Common myeloid progenitor, CD34-positive (primary cell): Measurements from ENCODE around the gene CCDC12.

ENCODE experiments used
- CTCF ChIA-PET: fragments of 350-600 bp; sonication (Branson Sonifier 250); formaldehyde crosslinking; loops from one replicate; lab custom pipeline; 2021; ENCODE audit warnings: antibody characterized with exemption; lab: Charles Lee
- POLR2A ChIA-PET: fragments of 350-600 bp; sonication (Branson Sonifier 250); formaldehyde crosslinking; loops from one replicate; lab custom pipeline; 2021; ENCODE audit warnings: antibody characterized with exemption; lab: Charles Lee
- DNase-seq, 3 donors: peaks; one replicate each; pipeline versions ENCODE4 v3.0.0 to v3.0.0-alpha.2; 2013
- H3K27ac ChIP-seq, 2 experiments: 1 replicate in 1 of 2; 2 replicates in 1 of 2; pipeline ENCODE4 v1.7.0; 2013; ENCODE audit warnings: inconsistent platforms in 2 of 2, low read length in 2 of 2, mild to moderate bottlenecking in 2 of 2, low read depth in 1 of 2, moderate library complexity in 1 of 2; ENCODE audit not compliant: severe bottlenecking in 2 of 2, insufficient read depth in 1 of 2, poor library complexity in 1 of 2
- H3K27me3 ChIP-seq, 5 experiments: replicated peaks in 2 of 5; 1 replicate in 3 of 5; 2 replicates in 2 of 5; pipeline versions ENCODE4 v1.6.1 to v1.7.0; 2013; ENCODE audit warnings: low read length in 4 of 5, mild to moderate bottlenecking in 2 of 5, moderate library complexity in 2 of 5, inconsistent platforms in 1 of 5; ENCODE audit not compliant: insufficient read depth in 5 of 5, control insufficient read depth in 4 of 5
- H3K36me3 ChIP-seq, 4 experiments: 1 replicate in 2 of 4; 2 replicates in 2 of 4; pipeline versions ENCODE4 v1.6.1 to v1.7.0; 2013; ENCODE audit warnings: low read length in 3 of 4, control low read depth in 1 of 4, mild to moderate bottlenecking in 1 of 4; ENCODE audit not compliant: control insufficient read depth in 4 of 4, insufficient read depth in 4 of 4
- H3K4me1 ChIP-seq, 4 experiments: 1 replicate in 3 of 4; 2 replicates in 1 of 4; pipeline versions ENCODE4 v1.6.1 to v1.7.1; 2013; ENCODE audit warnings: low read length in 3 of 4, mild to moderate bottlenecking in 3 of 4, control low read depth in 1 of 4, inconsistent platforms in 1 of 4, moderate library complexity in 1 of 4; ENCODE audit not compliant: control insufficient read depth in 4 of 4, insufficient read depth in 4 of 4; ENCODE audit errors: control extremely low read depth in 1 of 4
- H3K4me3 ChIP-seq, 7 experiments: 1 replicate in 4 of 7; 2 replicates in 3 of 7; pipeline versions ENCODE4 v1.5.1 to v1.7.0; 2013; ENCODE audit warnings: mild to moderate bottlenecking in 7 of 7, low read length in 6 of 7, moderate library complexity in 6 of 7, inconsistent platforms in 2 of 7, low read depth in 2 of 7, control low read depth in 1 of 7; ENCODE audit not compliant: insufficient read depth in 4 of 7, control insufficient read depth in 1 of 7; ENCODE audit errors: extremely low read depth in 1 of 7
- H3K9me3 ChIP-seq, 5 experiments: 1 replicate in 4 of 5; 2 replicates in 1 of 5; pipeline versions ENCODE4 v1.6.1 to v1.7.1; 2013; ENCODE audit warnings: low read length in 4 of 5, mild to moderate bottlenecking in 2 of 5, inconsistent platforms in 1 of 5, low read depth in 1 of 5, moderate library complexity in 1 of 5; ENCODE audit not compliant: control insufficient read depth in 4 of 5, insufficient read depth in 2 of 5; ENCODE audit errors: control extremely low read depth in 1 of 5
- WGBS: methylation state at CpG from one replicate; pipeline ENCODE4 v1.1.5; 2013; ENCODE audit not compliant: insufficient coverage; 5-methylcytosine and 5-hydroxymethylcytosine counted together

The CCDC12 gene

GRCh38 chr3:46981932-46982471 lies 5.5 kb upstream of the CCDC12 start:
- Histone ChIP-seq H3K4me1 (peaks cover 10 to 90% (median 80%) of the 10 kb centered on the region in 4 experiments), H3K27ac (peak overlapping the region in 1 of 2 experiments; percentile 54), H3K27me3 (no peaks in the 10 kb centered on the region), H3K36me3 (peaks cover 0 to 16% (median 1%) of the 10 kb centered on the region in 4 experiments), H3K9me3 (no peaks in the 10 kb centered on the region), H3K4me3 (peak overlapping the region in 5 of 7 experiments; percentile 38 to 66 (median 57))
- 25% methylated on average over 3 of the region's 5 CpGs for WGBS
- DNase-seq: no peak
- CTCF ChIA-PET: interaction anchor here (0.9 to 6.5 kb wide), 10 partner anchors 10 to 108 kb away, joined by 3 to 42 read pairs (median 4); no protein-coding TSS in a partner anchor
- POLR2A ChIA-PET: no interaction called here

GRCh38 chr3:46979958-46980497 lies 3.5 kb upstream of the CCDC12 start:
- Histone ChIP-seq H3K4me3 (peak overlapping the region; percentile 74 to 87 (median 86)), H3K4me1 (peaks cover 12 to 81% (median 71%) of the 10 kb centered on the region in 4 experiments), H3K27ac (peak overlapping the region in 1 of 2 experiments; percentile 74), H3K9me3 (no peaks in the 10 kb centered on the region), H3K27me3 (no peaks in the 10 kb centered on the region), H3K36me3 (peaks cover 0 to 8% (median 1%) of the 10 kb centered on the region in 4 experiments)
- ChIA-PET POLR2A (interaction anchor here (0.8 to 1.0 kb wide), 4 partner anchors 24 to 52 kb away, joined by 3 to 4 read pairs (median 3); no protein-coding TSS in a partner anchor), CTCF (interaction anchor here (0.6 to 6.5 kb wide), 7 partner anchors 10 to 58 kb away, joined by 3 to 42 read pairs (median 3); no protein-coding TSS in a partner anchor)
- DNase-seq: peak in 1 of 3 donors; percentile 49
- WGBS: under 1% methylated on average over 28 of the region's 40 CpGs

- DNase-seq: peak; percentile 93 to 97 (median 97)
- Histone ChIP-seq H3K4me1 (peaks cover 18 to 81% (median 75%) of the 10 kb centered on the region in 4 experiments), H3K9me3 (no peaks in the 10 kb centered on the region), H3K4me3 (peak within 1 kb of the TSS; percentile 74 to 87 (median 86)), H3K36me3 (peaks cover 0 to 5% (median under 1%) of the 10 kb centered on the region in 4 experiments), H3K27ac (peak within 1 kb of the TSS; percentile 54 to 85), H3K27me3 (no peaks in the 10 kb centered on the region)
- ChIA-PET CTCF (interaction anchor here (0.6 to 6.5 kb wide), 6 partner anchors 9 to 57 kb away, joined by 3 to 42 read pairs (median 4); no protein-coding TSS in a partner anchor), POLR2A (interaction anchor here (0.8 to 1.0 kb wide), 4 partner anchors 25 to 51 kb away, joined by 3 to 4 read pairs (median 3); no protein-coding TSS in a partner anchor)
- WGBS: under 1% methylated on average over 58 of the region's 73 CpGs
These were observed 2.7 kb upstream of the CCDC12 start, which contains the start of gene NBEAL2 for GRCh38 chr3:46978985-46979944. TSS of gene NBEAL2 (plus strand) at chr3:46979666. CDS start at chr3:46979862, 196 bp downstream.

DNA sequence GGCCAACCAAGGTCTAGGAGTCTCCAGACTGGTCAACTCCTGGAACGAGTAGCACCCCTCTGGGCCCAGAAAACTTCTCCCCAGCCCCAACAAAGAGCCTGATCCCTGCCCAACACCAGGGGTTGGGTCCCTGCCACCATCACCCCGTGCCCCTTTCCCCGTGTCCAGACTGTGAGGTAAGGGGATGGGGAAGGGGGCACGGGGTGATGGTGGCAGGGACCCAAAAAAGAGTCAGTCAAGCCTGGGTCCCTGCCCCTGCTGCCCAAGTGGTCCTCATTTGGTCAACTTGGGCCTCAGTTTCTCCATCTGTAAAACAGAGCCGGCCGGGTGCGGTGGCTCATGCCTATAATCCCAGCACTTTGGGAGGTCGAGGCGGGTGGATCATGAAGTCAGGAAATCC lies 1.8 kb upstream of the CCDC12 start:
- no peak for DNase-seq
- H3K4me1 ChIP-seq: peaks cover 22 to 82% (median 79%) of the 10 kb centered on the region in 4 experiments
- peaks cover 0 to 4% (median 0%) of the 10 kb centered on the region in 4 experiments for H3K36me3 ChIP-seq
- ChIA-PET POLR2A (no interaction called here), CTCF (interaction anchor here (2.4 to 6.5 kb wide), 3 partner anchors 9 to 50 kb away, joined by 5 to 42 read pairs (median 15); no protein-coding TSS in a partner anchor)
- H3K27me3 ChIP-seq: no peaks in the 10 kb centered on the region
- no peak overlapping the region for H3K27ac ChIP-seq
- no peaks in the 10 kb centered on the region for H3K9me3 ChIP-seq
- peak overlapping the region in 1 of 7 experiments; percentile 78 for H3K4me3 ChIP-seq
- 100% methylated on average over 6 of the region's 9 CpGs for WGBS

- H3K4me3 ChIP-seq: no peak overlapping the region
- H3K27ac ChIP-seq: peak overlapping the region in 1 of 2 experiments; percentile 49
- POLR2A ChIA-PET: interaction anchor here (1.4 kb wide), 1 partner anchor 18 kb away, joined by 3 read pairs; no protein-coding TSS in a partner anchor
- peaks cover 22 to 79% (median 75%) of the 10 kb centered on the region in 4 experiments for H3K4me1 ChIP-seq
- H3K9me3 ChIP-seq: no peaks in the 10 kb centered on the region
- 98% methylated on average over 5 of the region's 5 CpGs for WGBS
- no peak for DNase-seq
- peaks cover 0 to 4% (median 0%) of the 10 kb centered on the region in 4 experiments for H3K36me3 ChIP-seq
- no peaks in the 10 kb centered on the region for H3K27me3 ChIP-seq
- CTCF ChIA-PET: interaction anchor here (2.4 to 6.5 kb wide), 3 partner anchors 10 to 50 kb away, joined by 5 to 42 read pairs (median 15); no protein-coding TSS in a partner anchor
These were observed 1.3 kb upstream of the CCDC12 start for GRCh38 chr3:46977811-46978195.
